ENCODE results near the gene TXNDC12.

DNA sequence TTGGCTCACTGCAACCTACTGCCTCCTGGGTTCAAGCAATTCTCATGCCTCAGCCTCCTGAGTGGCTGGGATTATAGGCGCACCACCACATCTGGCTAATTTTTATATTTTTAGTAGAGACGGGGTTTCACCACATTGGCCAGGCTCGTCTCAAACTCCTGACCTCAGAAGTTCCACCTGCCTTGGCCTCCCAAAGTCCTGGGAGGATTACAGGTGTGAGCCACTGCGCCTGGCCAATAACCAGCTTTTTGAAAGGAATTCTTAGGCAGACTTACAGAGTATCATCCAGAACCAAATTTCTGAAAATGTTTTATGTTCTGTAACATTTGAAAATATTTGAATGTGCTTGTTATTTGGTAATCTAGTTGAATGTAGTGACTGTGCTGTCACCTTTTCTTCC is 15.7 kb upstream of the TXNDC12 start:
- no peak for TF ChIP-seq EZH2 (optimal IDR thresholded peaks at IDR 0.05; ENCODE audit: low read depth, low read length)
- TF ChIP-seq, protein P1, sequence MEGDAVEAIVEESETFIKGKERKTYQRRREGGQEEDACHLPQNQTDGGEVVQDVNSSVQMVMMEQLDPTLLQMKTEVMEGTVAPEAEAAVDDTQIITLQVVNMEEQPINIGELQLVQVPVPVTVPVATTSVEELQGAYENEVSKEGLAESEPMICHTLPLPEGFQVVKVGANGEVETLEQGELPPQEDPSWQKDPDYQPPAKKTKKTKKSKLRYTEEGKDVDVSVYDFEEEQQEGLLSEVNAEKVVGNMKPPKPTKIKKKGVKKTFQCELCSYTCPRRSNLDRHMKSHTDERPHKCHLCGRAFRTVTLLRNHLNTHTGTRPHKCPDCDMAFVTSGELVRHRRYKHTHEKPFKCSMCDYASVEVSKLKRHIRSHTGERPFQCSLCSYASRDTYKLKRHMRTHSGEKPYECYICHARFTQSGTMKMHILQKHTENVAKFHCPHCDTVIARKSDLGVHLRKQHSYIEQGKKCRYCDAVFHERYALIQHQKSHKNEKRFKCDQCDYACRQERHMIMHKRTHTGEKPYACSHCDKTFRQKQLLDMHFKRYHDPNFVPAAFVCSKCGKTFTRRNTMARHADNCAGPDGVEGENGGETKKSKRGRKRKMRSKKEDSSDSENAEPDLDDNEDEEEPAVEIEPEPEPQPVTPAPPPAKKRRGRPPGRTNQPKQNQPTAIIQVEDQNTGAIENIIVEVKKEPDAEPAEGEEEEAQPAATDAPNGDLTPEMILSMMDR (IDR thresholded peaks at IDR 0.05; ENCODE audit: low read length): no peak
- no peak for TF ChIP-seq EZH2phosphoT487 (IDR thresholded peaks at IDR 0.05; ENCODE audit: low read length)

Data from MM.1S (cell line).